Activated CD8-positive, alpha-beta T cell treated with anti-CD3 and anti-CD28 coated beads for 36 hours (primary cell): Measurements from ENCODE around the gene WBP2. TPM values are rescaled to one million over a fixed set of nuclear protein-coding genes. Genes with fewer than 3 reads are reported as not detected.

Experiments
- ATAC-seq: fragments of 200-7000 bp; cut with Tn5 transposase; one replicate; pipeline ENCODE4 v1.10.0; 2021; ENCODE audit warnings: mild to moderate bottlenecking, moderate library complexity
- CTCF ChIA-PET: fragments of 350-600 bp; sonication (Branson Sonifier 250); formaldehyde crosslinking; loops from one replicate; lab custom pipeline; 2021; ENCODE audit warnings: antibody characterized with exemption; lab: Charles Lee
- POLR2A ChIA-PET: fragments of 350-600 bp; sonication (Branson Sonifier 250); formaldehyde crosslinking; loops from one replicate; lab custom pipeline; 2021; ENCODE audit warnings: antibody characterized with exemption; lab: Charles Lee
- DNase-seq: peaks from one replicate; pipeline ENCODE4 v3.0.0-alpha.2; 2020
- H3K27ac Mint-ChIP-seq: one replicate; pipeline ENCODE4 v1.8.0; 2021; ENCODE audit warnings: mild to moderate bottlenecking, mixed read lengths
- H3K27me3 Mint-ChIP-seq: one replicate; pipeline ENCODE4 v1.8.0; 2021; ENCODE audit warnings: mixed read lengths
- H3K36me3 Mint-ChIP-seq: one replicate; pipeline ENCODE4 v1.8.0; 2021; ENCODE audit warnings: low read depth, mixed read lengths
- H3K4me1 Mint-ChIP-seq: one replicate; pipeline ENCODE4 v1.8.0; 2021; ENCODE audit warnings: low read depth, mixed read lengths
- H3K4me3 Mint-ChIP-seq: one replicate; pipeline ENCODE4 v1.8.0; 2021; ENCODE audit warnings: mild to moderate bottlenecking, moderate library complexity, mixed read lengths
- H3K9me3 Mint-ChIP-seq: one replicate; pipeline ENCODE4 v1.8.0; 2021; ENCODE audit warnings: mixed read lengths
- intact Hi-C: fragments of 100-400 bp; cut with micrococcal nuclease; formaldehyde crosslinking; loops from one replicate; pipeline ENCODE4 v1.10.0; 2022
- total RNA-seq, 2 experiments: library from RNA; stranded (reverse); gene quantifications; one replicate each; pipeline ENCODE4 v1.2.3, GENCODE V29; 2021
- TF ChIP-seq, protein P1 (sequence below): fragments of 200-600 bp; IDR thresholded peaks from one replicate; pipeline ENCODE4 v1.8.0; 2022; ENCODE audit warnings: antibody characterized with exemption, mild to moderate bottlenecking

Gene WBP2
- total RNA-seq, 2 experiments from 2014 or later = 54.4 to 58.5 TPM

DNA sequence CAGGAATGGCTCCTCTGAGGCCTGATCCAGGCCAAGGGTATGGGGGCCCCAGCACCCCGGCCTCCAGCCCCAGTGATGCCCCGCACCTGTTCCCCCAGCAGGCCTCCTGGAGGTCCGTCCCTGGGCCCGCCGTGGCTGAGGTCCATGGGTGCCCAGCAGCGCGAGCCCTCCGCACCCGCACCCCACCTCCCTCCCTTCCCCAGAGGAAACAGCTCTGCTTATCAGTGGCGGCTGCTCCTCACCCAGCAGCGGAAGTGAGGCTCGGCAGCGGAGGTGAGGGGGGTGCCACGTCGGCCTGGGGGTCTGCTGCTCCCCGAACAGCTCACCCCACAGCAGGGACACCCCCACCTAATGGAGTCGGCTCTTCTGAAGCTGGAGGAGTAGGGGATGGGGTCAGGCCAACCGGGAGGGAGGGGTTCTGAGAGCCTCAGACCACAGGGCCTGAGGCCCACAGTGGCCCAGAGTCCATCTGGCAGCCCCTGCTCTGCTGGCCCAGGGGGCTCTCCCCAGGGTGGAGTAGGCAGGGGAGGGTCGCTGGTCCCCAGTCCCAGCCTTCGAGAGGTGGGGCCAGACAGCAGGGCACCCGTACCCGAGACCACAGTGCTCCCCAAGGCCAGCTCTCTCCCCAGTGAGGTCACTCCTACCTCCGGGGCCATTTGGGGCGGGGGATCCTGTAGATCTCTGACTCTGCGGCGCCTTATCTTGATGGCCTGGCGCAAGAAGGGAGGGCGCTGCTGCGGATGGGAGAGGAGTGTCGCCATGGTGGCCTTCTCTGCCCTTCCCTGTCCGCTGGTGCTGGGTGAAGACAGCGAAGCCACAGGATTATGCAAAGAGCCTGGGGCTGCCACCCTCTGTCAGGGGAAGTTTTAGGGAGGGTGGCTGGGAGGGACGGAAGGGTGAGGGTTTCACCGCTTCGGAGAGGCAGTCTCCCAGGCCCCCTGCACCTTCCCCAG is 11.3 kb downstream of the WBP2 start, which contains the start of gene UNC13D:
UNC13D (minus strand) TSS at position 828 of the 953 bp plus-strand sequence; CDS start at position 761, 67 bp downstream.
- intact Hi-C loops = no loop called here
- Mint-ChIP-seq H3K9me3 (no peaks in the 10 kb centered on the region), H3K27me3 (no peaks in the 10 kb centered on the region), H3K4me3 (peak within 1 kb of the TSS; percentile 96), H3K27ac (peak within 1 kb of the TSS; percentile 97), H3K36me3 (peaks cover 28% of the 10 kb centered on the region), H3K4me1 (peaks cover 29% of the 10 kb centered on the region)
- ATAC-seq (peak; percentile 73), DNase-seq (peak; percentile 79)
- CTCF ChIA-PET = interaction anchor here (0.7 to 8.5 kb wide), 9 partner anchors 10 to 94 kb away, joined by 3 to 105 read pairs (median 7); partner anchors contain the start of gene WBP2
- POLR2A ChIA-PET = interaction anchor here (0.7 to 4.2 kb wide), 12 partner anchors 8 to 79 kb away, joined by 3 to 39 read pairs (median 5); partner anchors contain the start of genes GALK1, TRIM65 and WBP2
- TF ChIP-seq, protein P1, sequence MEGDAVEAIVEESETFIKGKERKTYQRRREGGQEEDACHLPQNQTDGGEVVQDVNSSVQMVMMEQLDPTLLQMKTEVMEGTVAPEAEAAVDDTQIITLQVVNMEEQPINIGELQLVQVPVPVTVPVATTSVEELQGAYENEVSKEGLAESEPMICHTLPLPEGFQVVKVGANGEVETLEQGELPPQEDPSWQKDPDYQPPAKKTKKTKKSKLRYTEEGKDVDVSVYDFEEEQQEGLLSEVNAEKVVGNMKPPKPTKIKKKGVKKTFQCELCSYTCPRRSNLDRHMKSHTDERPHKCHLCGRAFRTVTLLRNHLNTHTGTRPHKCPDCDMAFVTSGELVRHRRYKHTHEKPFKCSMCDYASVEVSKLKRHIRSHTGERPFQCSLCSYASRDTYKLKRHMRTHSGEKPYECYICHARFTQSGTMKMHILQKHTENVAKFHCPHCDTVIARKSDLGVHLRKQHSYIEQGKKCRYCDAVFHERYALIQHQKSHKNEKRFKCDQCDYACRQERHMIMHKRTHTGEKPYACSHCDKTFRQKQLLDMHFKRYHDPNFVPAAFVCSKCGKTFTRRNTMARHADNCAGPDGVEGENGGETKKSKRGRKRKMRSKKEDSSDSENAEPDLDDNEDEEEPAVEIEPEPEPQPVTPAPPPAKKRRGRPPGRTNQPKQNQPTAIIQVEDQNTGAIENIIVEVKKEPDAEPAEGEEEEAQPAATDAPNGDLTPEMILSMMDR = peak; percentile 23

DNA sequence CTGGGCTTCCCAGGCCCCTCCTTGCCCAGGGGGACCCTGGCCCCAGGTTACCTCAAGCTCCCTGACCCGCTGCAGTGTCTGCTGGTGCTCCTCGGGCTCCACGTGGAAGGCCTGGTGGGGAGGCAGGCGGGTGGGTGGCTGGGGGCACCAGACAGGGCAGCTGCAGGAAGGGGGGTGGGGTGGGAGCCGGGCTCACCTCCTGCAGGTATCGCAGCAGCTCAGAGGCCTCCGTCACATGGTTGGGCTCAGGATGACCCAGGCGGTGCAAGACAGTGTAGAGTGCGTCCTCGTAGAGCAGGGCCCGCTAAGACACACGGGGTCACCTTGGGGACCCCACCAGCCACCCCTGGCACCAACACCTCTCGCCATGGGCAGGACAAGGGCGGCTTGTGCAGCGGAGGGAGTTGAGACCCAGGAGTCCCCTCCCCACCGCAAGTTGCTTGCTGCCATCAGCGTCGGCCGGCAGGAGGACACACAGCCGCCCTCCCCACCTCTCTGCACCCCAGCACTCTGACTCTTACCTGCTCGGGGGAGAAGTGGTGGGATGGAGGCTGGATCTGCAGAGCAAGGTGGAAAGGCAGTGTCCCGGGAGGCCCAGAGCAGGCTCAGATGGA is 12.1 kb downstream of the WBP2 start:
- Mint-ChIP-seq H3K4me1 (peaks cover 24% of the 10 kb centered on the region), H3K27me3 (no peaks in the 10 kb centered on the region), H3K27ac (peak overlapping the region; percentile 97), H3K36me3 (peaks cover 25% of the 10 kb centered on the region), H3K9me3 (no peaks in the 10 kb centered on the region), H3K4me3 (peak overlapping the region; percentile 96)
- TF ChIP-seq, protein P1 = peak; percentile 49
- ChIA-PET POLR2A (interaction anchor here (0.7 to 4.2 kb wide), 6 partner anchors 8 to 78 kb away, joined by 3 to 39 read pairs (median 6); partner anchors contain the start of genes GALK1 and WBP2), CTCF (interaction anchor here (0.6 to 8.5 kb wide), 7 partner anchors 11 to 93 kb away, joined by 3 to 105 read pairs (median 5); no protein-coding TSS in a partner anchor)
- ATAC-seq (peak; percentile 24), DNase-seq (peak; percentile 47)
- intact Hi-C loops = no loop called here

DNA sequence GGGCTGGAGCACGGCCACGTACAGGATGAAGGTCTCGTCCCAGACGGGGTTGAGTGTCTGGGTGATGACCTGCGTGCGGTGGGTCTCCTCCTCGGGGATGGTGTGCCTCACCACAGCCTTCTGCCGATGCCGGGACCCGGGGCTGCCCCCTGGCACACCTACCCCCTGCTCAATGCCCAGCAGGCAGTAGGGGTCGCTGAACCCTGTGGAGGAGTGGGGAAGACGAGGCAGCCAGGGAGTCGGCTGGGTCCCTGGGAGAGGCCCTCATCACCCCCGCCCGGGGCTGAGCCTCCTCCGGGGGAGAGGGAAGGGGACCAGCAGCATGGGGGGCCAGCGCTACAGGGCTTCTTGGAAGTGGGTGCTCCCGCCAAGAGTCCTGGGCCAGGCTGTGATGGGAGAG is 12.7 kb downstream of the WBP2 start:
- no peaks in the 10 kb centered on the region for H3K27me3 Mint-ChIP-seq
- ChIA-PET CTCF (interaction anchor here (0.6 to 8.5 kb wide), 6 partner anchors 11 to 93 kb away, joined by 3 to 105 read pairs (median 6); no protein-coding TSS in a partner anchor), POLR2A (interaction anchor here (1.0 to 2.6 kb wide), 3 partner anchors 8 to 11 kb away, joined by 4 to 26 read pairs (median 5); no protein-coding TSS in a partner anchor)
- peak overlapping the region; percentile 69 for H3K27ac Mint-ChIP-seq
- peaks cover 28% of the 10 kb centered on the region for H3K36me3 Mint-ChIP-seq
- intact Hi-C loops = no loop called here
- peak overlapping the region; percentile 96 for H3K4me3 Mint-ChIP-seq
- TF ChIP-seq, protein P1 = no peak
- H3K9me3 Mint-ChIP-seq = no peaks in the 10 kb centered on the region
- H3K4me1 Mint-ChIP-seq = peaks cover 24% of the 10 kb centered on the region
- DNase-seq = no peak
- ATAC-seq = no peak

DNA sequence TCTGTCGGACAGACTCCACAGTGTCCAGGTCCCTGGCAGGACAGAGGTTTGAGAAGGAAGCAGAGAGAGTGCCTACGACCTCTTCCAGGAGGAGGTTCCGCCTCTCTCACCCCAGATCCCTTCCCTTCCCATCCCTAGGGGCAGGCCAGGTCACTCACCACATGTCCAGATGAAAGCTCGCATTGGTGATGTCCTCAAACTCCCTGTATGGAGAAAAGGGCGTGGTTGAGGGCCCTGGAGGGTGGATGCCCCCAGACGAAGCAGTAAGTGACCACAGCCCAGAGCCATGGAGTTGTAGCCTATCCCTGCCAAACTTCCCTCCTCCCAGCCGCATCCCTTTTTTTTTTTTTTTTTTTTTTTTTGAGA is 14.4 kb downstream of the WBP2 start:
- DNase-seq (no peak), ATAC-seq (no peak)
- intact Hi-C loops = no loop called here
- ChIA-PET POLR2A (interaction anchor here (0.7 to 2.2 kb wide), 3 partner anchors 11 to 44 kb away, joined by 4 to 7 read pairs (median 6); no protein-coding TSS in a partner anchor), CTCF (interaction anchor here (1.4 kb wide), 1 partner anchor 9 kb away, joined by 3 read pairs; no protein-coding TSS in a partner anchor)
- Mint-ChIP-seq H3K36me3 (peaks cover 26% of the 10 kb centered on the region), H3K4me1 (peaks cover 23% of the 10 kb centered on the region), H3K4me3 (no peak overlapping the region), H3K9me3 (no peaks in the 10 kb centered on the region), H3K27ac (no peak overlapping the region), H3K27me3 (no peaks in the 10 kb centered on the region)
- TF ChIP-seq, protein P1 = no peak
